B cell (primary cell): ENCODE measurements around the gene HS3ST1. TPM values are rescaled to one million over a fixed set of nuclear protein-coding genes. Genes with fewer than 3 reads are reported as not detected.

Experiments used
- ATAC-seq: fragments of 200-7000 bp; cut with Tn5 transposase; one replicate; pipeline ENCODE4 v1.10.0; 2021; ENCODE audit warnings: low read depth, mild to moderate bottlenecking, moderate number of reproducible peaks, moderate library complexity
- CTCF ChIA-PET: fragments of 350-600 bp; sonication (Branson Sonifier 250); formaldehyde crosslinking; loops from one replicate; lab custom pipeline; 2021; ENCODE audit warnings: antibody characterized with exemption, inconsistent platforms; lab: Charles Lee
- POLR2A ChIA-PET: fragments of 350-600 bp; sonication (Branson Sonifier 250); formaldehyde crosslinking; loops from one replicate; lab custom pipeline; 2021; ENCODE audit warnings: antibody characterized with exemption; lab: Charles Lee
- DNase-seq: peaks from one replicate; pipeline ENCODE4 v3.0.0; 2013
- H2AFZ ChIP-seq: 2 replicates; pipeline ENCODE4 v1.6.1; 2012; ENCODE audit warnings: mild to moderate bottlenecking, low read depth, low read length; ENCODE audit not compliant: insufficient read depth, poor library complexity, severe bottlenecking
- H3K27ac ChIP-seq, 2 donors: 1 replicate in 1 of 2; 2 replicates in 1 of 2; pipeline ENCODE4 v1.5.1; 2012 to 2013; ENCODE audit warnings: low read length in 2 of 2, mild to moderate bottlenecking in 2 of 2, moderate library complexity in 1 of 2
- H3K27me3 ChIP-seq, 4 experiments: fragments of 200-600 bp in 1 of 4; sonication (generic) in 1 of 4; replicated peaks in 1 of 4; 1 replicate in 2 of 4; 2 replicates in 2 of 4; pipeline versions ENCODE4 v1.6.1 to v1.7.0; 2013 to 2016; ENCODE audit warnings: low read length in 3 of 4, mild to moderate bottlenecking in 2 of 4, mixed read lengths in 1 of 4, moderate library complexity in 1 of 4; ENCODE audit not compliant: insufficient read depth in 4 of 4, control insufficient read depth in 3 of 4; ENCODE audit errors: control extremely low read depth in 1 of 4
- H3K36me3 ChIP-seq, 2 experiments: replicated peaks in 1 of 2; 1 replicate in 1 of 2; 2 replicates in 1 of 2; pipeline versions ENCODE4 v1.6.1 to v1.7.1; 2013; ENCODE audit warnings: low read length in 1 of 2; ENCODE audit not compliant: insufficient read depth in 2 of 2, control insufficient read depth in 1 of 2; ENCODE audit errors: control extremely low read depth in 1 of 2, extremely low read depth in 1 of 2
- H3K4me1 ChIP-seq, 2 donors: fragments of 200-600 bp in 1 of 2; sonication (generic) in 1 of 2; 1 replicate in 1 of 2; 2 replicates in 1 of 2; pipeline versions ENCODE4 v1.5.1 to v1.6.1; 2013 to 2017; ENCODE audit warnings: low read length in 2 of 2; ENCODE audit not compliant: control insufficient read depth in 2 of 2, insufficient read depth in 2 of 2
- H3K4me2 ChIP-seq: replicated peaks from 2 replicates; pipeline ENCODE3; 2012; ENCODE audit warnings: mild to moderate bottlenecking, low read depth, low read length; ENCODE audit not compliant: poor library complexity, severe bottlenecking
- H3K4me3 ChIP-seq, 5 experiments: fragments of 200-600 bp in 1 of 5; sonication (generic) in 1 of 5; 1 replicate in 3 of 5; 2 replicates in 2 of 5; pipeline versions ENCODE4 v1.5.1 to v1.7.0; 2011 to 2016; ENCODE audit warnings: low read length in 4 of 5, mild to moderate bottlenecking in 4 of 5, low read depth in 2 of 5, control low read depth in 1 of 5, moderate library complexity in 1 of 5; ENCODE audit not compliant: insufficient read depth in 1 of 5; ENCODE audit errors: control extremely low read depth in 1 of 5, extremely low read depth in 1 of 5
- H3K79me2 ChIP-seq: fragments of 200-600 bp; sonication (generic); one replicate; pipeline ENCODE4 v1.6.0; 2016; ENCODE audit warnings: low read length; ENCODE audit not compliant: control insufficient read depth, insufficient read depth
- H3K9ac ChIP-seq: fragments of 200-600 bp; sonication (generic); 2 replicates; pipeline ENCODE4 v1.6.1; 2017; ENCODE audit warnings: mild to moderate bottlenecking, low read length, moderate library complexity
- H3K9me3 ChIP-seq, 3 donors: one replicate each; pipeline versions ENCODE4 v1.6.1 to v1.7.1; 2013; ENCODE audit warnings: low read length in 2 of 3; ENCODE audit not compliant: control insufficient read depth in 2 of 3, insufficient read depth in 1 of 3; ENCODE audit errors: control extremely low read depth in 1 of 3
- H4K20me1 ChIP-seq: 2 replicates; pipeline ENCODE4 v1.6.0; 2012; ENCODE audit warnings: mild to moderate bottlenecking, low read length; ENCODE audit not compliant: insufficient read depth, control insufficient read depth, poor library complexity, severe bottlenecking
- H3K27ac Mint-ChIP-seq: one replicate; pipeline ENCODE4 v1.8.0; 2021; ENCODE audit warnings: mixed read lengths
- H3K27me3 Mint-ChIP-seq: one replicate; pipeline ENCODE4 v1.8.0; 2021; ENCODE audit warnings: mixed read lengths
- H3K4me1 Mint-ChIP-seq: one replicate; pipeline ENCODE4 v1.8.0; 2021; ENCODE audit warnings: mixed read lengths
- H3K4me3 Mint-ChIP-seq: one replicate; pipeline ENCODE4 v1.8.0; 2021; ENCODE audit warnings: mixed read lengths
- H3K9me3 Mint-ChIP-seq: one replicate; pipeline ENCODE4 v1.8.0; 2022; ENCODE audit warnings: mixed read lengths; ENCODE audit not compliant: insufficient read depth
- CTCF ChIP-seq: fragments of 200-600 bp; IDR thresholded peaks from one replicate; pipeline ENCODE4 v1.8.0; 2022; ENCODE audit warnings: antibody characterized with exemption, mild to moderate bottlenecking
- EZH2 ChIP-seq: IDR thresholded peaks from 2 replicates; pipeline ENCODE4 v1.6.1; 2012; ENCODE audit warnings: borderline replicate concordance, low read depth, mild to moderate bottlenecking, moderate library complexity, low read length; ENCODE audit not compliant: insufficient read depth, poor library complexity, severe bottlenecking
- WGBS: methylation state at CpG from one replicate; pipeline ENCODE4 v1.1.5; 2013; ENCODE audit warnings: missing lambda C conversion rate; ENCODE audit not compliant: insufficient coverage; 5-methylcytosine and 5-hydroxymethylcytosine counted together
- intact Hi-C: fragments of 100-400 bp; cut with micrococcal nuclease; formaldehyde crosslinking; loops from one replicate; pipeline ENCODE4 v1.10.0; 2022
- polyA plus RNA-seq: library from polyadenylated mRNA; depleted of rRNA; stranded (reverse); fragments of >200 nt; gene quantifications from 2 replicates; pipeline ENCODE4 v1.2.3, GENCODE V29; 2012
- total RNA-seq, 2 donors: library from RNA; stranded (reverse); fragments of 120-200 nt in 1 of 2; gene quantifications; 1 replicate in 1 of 2; 2 replicates in 1 of 2; pipeline versions ENCODE4 v1.2.3 to v1.2.4, GENCODE V29; 2013 to 2022

HS3ST1 gene
- total and polyA plus RNA-seq, 2 donors (not counting 1 experiment from before 2014, with no cell fraction given), result 4.3 to 17.7 TPM

GRCh38 chr4:11368701-11369115, 60.0 kb downstream of the HS3ST1 start:
- TF ChIP-seq EZH2, result no peak
- H3K27me3 ChIP-seq, result no peaks in the 10 kb centered on the region
- ATAC-seq, result peak; percentile 53
- Mint-ChIP-seq H3K4me3 (peak overlapping the region; percentile 68), H3K27me3 (peaks cover 19% of the 10 kb centered on the region), H3K27ac (peak overlapping the region; percentile 20), H3K9me3 (no peaks in the 10 kb centered on the region), H3K4me1 (no peaks in the 10 kb centered on the region)
- H3K79me2 ChIP-seq, result no peaks in the 10 kb centered on the region
- ChIA-PET POLR2A (no interaction called here), CTCF (no interaction called here)
- no peak overlapping the region for H3K4me2 ChIP-seq
- H3K36me3 ChIP-seq, result no peaks in the 10 kb centered on the region
- H2AFZ ChIP-seq, result no peak overlapping the region
- intact Hi-C loops, result no loop called here
- H3K9ac ChIP-seq, result no peak overlapping the region
- peaks cover 0 to 12% (median 0%) of the 10 kb centered on the region in 3 donors for H3K9me3 ChIP-seq
- WGBS, result 46% methylated on average over 51 of the region's 53 CpGs
- no peak overlapping the region for H3K27ac ChIP-seq
- peak overlapping the region in 2 of 5 experiments; percentile 31 to 36 for H3K4me3 ChIP-seq
- peak; percentile 19 for DNase-seq
- no peaks in the 10 kb centered on the region for H4K20me1 ChIP-seq
- no peaks in the 10 kb centered on the region for H3K4me1 ChIP-seq

GRCh38 chr4:11367371-11367770, 61.3 kb downstream of the HS3ST1 start:
- H3K4me1 ChIP-seq, result no peaks in the 10 kb centered on the region
- peaks cover 0 to 12% (median 0%) of the 10 kb centered on the region in 3 donors for H3K9me3 ChIP-seq
- Mint-ChIP-seq H3K4me3 (no peak overlapping the region), H3K4me1 (no peaks in the 10 kb centered on the region), H3K27ac (no peak overlapping the region), H3K9me3 (no peaks in the 10 kb centered on the region), H3K27me3 (peaks cover 19% of the 10 kb centered on the region)
- no peak overlapping the region for H3K9ac ChIP-seq
- H3K4me2 ChIP-seq, result no peak overlapping the region
- no peaks in the 10 kb centered on the region for H4K20me1 ChIP-seq
- H3K4me3 ChIP-seq, result no peak overlapping the region
- intact Hi-C loops, result no loop called here
- POLR2A ChIA-PET, result no interaction called here
- ATAC-seq (no peak), DNase-seq (no peak)
- TF ChIP-seq CTCF (no peak), EZH2 (no peak)
- no peak overlapping the region for H2AFZ ChIP-seq
- 84% methylated on average over 3 of the region's 4 CpGs for WGBS
- no peaks in the 10 kb centered on the region for H3K79me2 ChIP-seq
- no peaks in the 10 kb centered on the region for H3K27me3 ChIP-seq
- H3K36me3 ChIP-seq, result no peaks in the 10 kb centered on the region
- CTCF ChIA-PET, result no interaction called here
- no peak overlapping the region for H3K27ac ChIP-seq
